GM12891 (cell line): ENCODE results near the gene ELK4.

Source experiments
- DNase-seq: peaks from one replicate; pipeline ENCODE4 v3.0.0; 2011; ENCODE audit warnings: low spot score; ENCODE audit not compliant: insufficient read length
- FAIRE-seq: peaks from 2 replicates; lab custom pipeline; 2011; peaks lifted over from hg19 to GRCh38; lab: Jason Lieb, UNC
- PAX5 ChIP-seq: IDR thresholded peaks from 2 replicates; pipeline ENCODE4 v1.6.1; 2011; ENCODE audit warnings: low read length, moderate library complexity, mild to moderate bottlenecking; ENCODE audit not compliant: insufficient read depth, severe bottlenecking
- POLR2A ChIP-seq: IDR thresholded peaks from 2 replicates; pipeline ENCODE4 v1.6.1; 2011; ENCODE audit warnings: low read depth, low read length, control low read depth
- POLR2AphosphoS5 ChIP-seq: IDR thresholded peaks from 2 replicates; pipeline ENCODE4 v1.6.1; 2011; ENCODE audit warnings: low read depth, low read length, control low read depth
- POU2F2 ChIP-seq: IDR thresholded peaks from 2 replicates; pipeline ENCODE4 v1.6.1; 2011; ENCODE audit warnings: low read depth, mild to moderate bottlenecking, control low read depth, low read length, moderate library complexity
- SPI1 ChIP-seq: IDR thresholded peaks from 2 replicates; pipeline ENCODE4 v1.6.1; 2011; ENCODE audit warnings: low read depth, low read length, control low read depth
- TAF1 ChIP-seq: IDR thresholded peaks from 2 replicates; pipeline ENCODE4 v1.6.1; 2011; ENCODE audit warnings: low read depth, low read length, control low read depth

The ELK4 gene

GRCh38 chr1:205616563-205617293, 15.1 kb downstream of the ELK4 start:
- TF ChIP-seq SPI1 (no peak), POU2F2 (no peak), POLR2A (no peak), POLR2AphosphoS5 (no peak), TAF1 (no peak), PAX5 (no peak)
- FAIRE-seq = no peak
- DNase-seq = no peak

GRCh38 chr1:205615789-205616188, 16.0 kb downstream of the ELK4 start:
- TF ChIP-seq SPI1 = no peak
- no peak for TF ChIP-seq POLR2A
- TF ChIP-seq POLR2AphosphoS5 = no peak
- no peak for TF ChIP-seq POU2F2
- no peak for TF ChIP-seq PAX5
- no peak for TF ChIP-seq TAF1
- DNase-seq (no peak), FAIRE-seq (no peak)

- DNase-seq = no peak
- peak; percentile 16 for FAIRE-seq
- TF ChIP-seq TAF1 (no peak), POLR2A (no peak), PAX5 (no peak), POLR2AphosphoS5 (no peak), SPI1 (no peak), POU2F2 (no peak)
Measured at GRCh38 chr1:205613854-205614412, 17.9 kb downstream of the ELK4 start.

- FAIRE-seq (no peak), DNase-seq (no peak)
- TF ChIP-seq TAF1 (no peak), PAX5 (no peak), SPI1 (no peak), POU2F2 (no peak), POLR2A (no peak), POLR2AphosphoS5 (no peak)
Measured at GRCh38 chr1:205612556-205612955, 19.3 kb downstream of the ELK4 start.

GRCh38 chr1:205612104-205612503, 19.7 kb downstream of the ELK4 start:
- no peak for DNase-seq
- no peak for FAIRE-seq
- TF ChIP-seq POLR2AphosphoS5 (no peak), TAF1 (no peak), POLR2A (no peak), PAX5 (no peak), POU2F2 (no peak), SPI1 (no peak)

- FAIRE-seq = no peak
- TF ChIP-seq TAF1 (no peak), POU2F2 (no peak), SPI1 (no peak), POLR2AphosphoS5 (no peak), PAX5 (no peak), POLR2A (no peak)
- no peak for DNase-seq
Measured at GRCh38 chr1:205610901-205611466, 20.8 kb downstream of the ELK4 start.

GRCh38 chr1:205610036-205610435, 21.8 kb downstream of the ELK4 start:
- DNase-seq (no peak), FAIRE-seq (no peak)
- TF ChIP-seq POLR2A = no peak
- TF ChIP-seq PAX5 = no peak
- TF ChIP-seq POLR2AphosphoS5 = no peak
- no peak for TF ChIP-seq TAF1
- no peak for TF ChIP-seq POU2F2
- no peak for TF ChIP-seq SPI1

- DNase-seq (no peak), FAIRE-seq (no peak)
- TF ChIP-seq POLR2AphosphoS5 = no peak
- TF ChIP-seq POU2F2 = no peak
- TF ChIP-seq SPI1 = no peak
- no peak for TF ChIP-seq TAF1
- TF ChIP-seq POLR2A = no peak
- no peak for TF ChIP-seq PAX5
Measured at GRCh38 chr1:205604825-205605505, 26.8 kb downstream of the ELK4 start.

GRCh38 chr1:205604059-205604458, 27.8 kb downstream of the ELK4 start:
- no peak for TF ChIP-seq PAX5
- TF ChIP-seq POU2F2 = no peak
- no peak for TF ChIP-seq POLR2A
- FAIRE-seq = no peak

More at GRCh38 chr1:205604059-205604458, 27.8 kb downstream of the ELK4 start:
- DNase-seq = no peak
